Stimulated activated naive CD8-positive, alpha-beta T cell treated with anti-CD3 and anti-CD28 coated beads, Interleukin-15, amount 100 ng/mL, for 72 hours (primary cell): ENCODE data around the gene MYBBP1A.

ENCODE experiments used
- ATAC-seq: fragments of 150-1000 bp; cut with Tn5 transposase; 2 replicates; pipeline ENCODE4 v1.10.0; 2021; ENCODE audit warnings: mild to moderate bottlenecking, moderate library complexity
- DNase-seq, 2 donors: peaks; one replicate each; pipeline ENCODE4 v3.0.0; 2021 to 2022
- H3K27ac Mint-ChIP-seq, 2 donors: one replicate each; pipeline ENCODE4 v1.8.0; 2022; ENCODE audit warnings: mild to moderate bottlenecking in 2 of 2, mixed read lengths in 2 of 2, moderate library complexity in 2 of 2
- H3K27me3 Mint-ChIP-seq: one replicate; pipeline ENCODE4 v1.8.0; 2022; ENCODE audit warnings: mixed read lengths
- H3K4me1 Mint-ChIP-seq: one replicate; pipeline ENCODE4 v1.8.0; 2022; ENCODE audit warnings: mild to moderate bottlenecking, mixed read lengths
- H3K4me3 Mint-ChIP-seq, 2 donors: one replicate each; pipeline ENCODE4 v1.8.0; 2022; ENCODE audit warnings: mild to moderate bottlenecking in 2 of 2, mixed read lengths in 2 of 2, moderate library complexity in 1 of 2
- H3K9me3 Mint-ChIP-seq, 2 donors: one replicate each; pipeline ENCODE4 v1.8.0; 2022; ENCODE audit warnings: mixed read lengths in 2 of 2

The MYBBP1A gene

DNA sequence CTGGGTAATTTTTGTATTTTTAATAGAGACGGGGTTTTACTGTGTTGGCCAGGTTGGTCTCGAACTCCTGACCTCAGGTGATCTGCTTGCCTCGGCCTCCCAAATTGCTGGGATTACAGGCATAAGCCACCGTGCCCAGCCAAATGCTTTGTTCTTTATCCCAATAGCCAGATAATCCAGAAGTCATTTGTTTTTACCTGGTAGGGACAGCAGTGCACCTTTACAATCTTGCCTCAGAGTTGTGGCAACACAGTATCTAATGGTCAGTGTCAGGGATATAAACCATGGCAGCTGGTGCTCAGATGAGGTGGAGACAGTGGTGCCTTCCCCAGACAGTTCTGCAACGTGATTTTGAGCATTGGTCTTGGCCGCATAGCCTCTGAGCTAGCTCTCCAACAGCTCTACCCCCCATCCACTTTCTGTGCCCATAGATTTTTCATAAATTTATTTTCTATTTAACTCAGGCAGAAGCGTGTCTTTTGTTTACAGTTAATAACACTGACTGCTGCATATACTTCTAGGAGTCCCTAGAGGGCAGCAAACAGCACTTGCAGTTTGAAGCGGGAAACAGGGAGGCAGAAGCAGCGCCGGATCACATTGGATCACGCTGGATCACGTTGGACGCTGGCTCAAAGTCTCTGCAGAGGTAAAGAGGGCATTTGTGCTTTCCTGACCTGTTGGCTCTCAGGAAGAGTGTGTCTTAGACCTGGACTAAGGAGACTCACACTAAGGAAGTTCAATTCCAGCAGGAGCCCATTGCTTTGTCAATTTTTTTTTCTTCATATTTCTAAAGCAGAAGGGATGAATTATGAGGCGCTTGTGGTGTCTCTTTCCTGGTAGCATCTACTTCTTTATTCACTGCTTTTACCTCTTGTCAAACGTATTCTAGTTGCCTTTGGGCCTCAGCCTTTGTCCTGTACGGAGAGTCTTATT lies 10.3 kb upstream of the MYBBP1A start:
- ATAC-seq (peak; percentile 62), DNase-seq (peak; percentile 50 to 64)
- Mint-ChIP-seq H3K27me3 (peaks cover 14% of the 10 kb centered on the region), H3K4me3 (peak overlapping the region; percentile 51 to 53), H3K27ac (peak overlapping the region; percentile 69 to 73), H3K9me3 (no peaks in the 10 kb centered on the region), H3K4me1 (peaks cover 47% of the 10 kb centered on the region)

- DNase-seq (no peak), ATAC-seq (peak; percentile 16)
- H3K27me3 Mint-ChIP-seq, result peaks cover 8% of the 10 kb centered on the region
- H3K4me3 Mint-ChIP-seq, result peak overlapping the region; percentile 56 to 63
- no peaks in the 10 kb centered on the region for H3K9me3 Mint-ChIP-seq
- H3K4me1 Mint-ChIP-seq, result peaks cover 50% of the 10 kb centered on the region
- H3K27ac Mint-ChIP-seq, result peak overlapping the region; percentile 30 to 97
These were observed 7.1 kb upstream of the MYBBP1A start for GRCh38 chr17:4562015-4562969.

- no peak for DNase-seq
- ATAC-seq, result no peak
- Mint-ChIP-seq H3K27me3 (no peaks in the 10 kb centered on the region), H3K9me3 (no peaks in the 10 kb centered on the region), H3K27ac (no peak overlapping the region), H3K4me1 (peaks cover 48% of the 10 kb centered on the region), H3K4me3 (no peak overlapping the region)
These were observed 5.7 kb upstream of the MYBBP1A start for GRCh38 chr17:4560837-4561256.

DNA sequence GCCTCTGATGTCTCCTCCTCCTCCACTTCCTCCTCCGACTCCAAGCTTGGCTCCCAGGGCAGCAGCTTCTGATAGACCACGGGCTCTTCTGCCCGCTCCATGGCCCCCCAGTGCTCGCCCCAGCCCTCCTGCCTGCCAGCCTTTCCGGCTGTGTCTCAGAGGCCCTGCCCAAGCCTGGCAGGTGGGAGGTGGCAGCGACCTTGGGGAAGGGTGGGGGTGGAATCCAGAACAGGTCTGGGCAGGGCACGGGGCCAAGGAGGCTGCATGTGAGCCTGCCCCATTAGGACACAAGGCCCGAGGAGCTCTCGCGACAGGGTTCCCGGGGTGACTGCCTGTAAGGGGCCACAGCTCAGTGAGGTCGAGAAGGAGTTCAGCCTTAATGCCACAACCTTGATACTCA lies 5.2 kb upstream of the MYBBP1A start, which contains the start of gene GGT6:
GGT6 (minus strand) TSS at position 157 of the 400 bp plus-strand sequence; CDS start at position 101, 56 bp downstream.
- Mint-ChIP-seq H3K9me3 (no peaks in the 10 kb centered on the region), H3K27me3 (no peaks in the 10 kb centered on the region), H3K4me3 (no peak within 1 kb of the TSS), H3K4me1 (peaks cover 48% of the 10 kb centered on the region), H3K27ac (no peak within 1 kb of the TSS)
- ATAC-seq (no peak), DNase-seq (no peak)

- ATAC-seq (no peak), DNase-seq (no peak)
- H3K27ac Mint-ChIP-seq, result no peak overlapping the region
- no peaks in the 10 kb centered on the region for H3K27me3 Mint-ChIP-seq
- H3K9me3 Mint-ChIP-seq, result no peaks in the 10 kb centered on the region
- no peak overlapping the region for H3K4me3 Mint-ChIP-seq
- H3K4me1 Mint-ChIP-seq, result peaks cover 46% of the 10 kb centered on the region
These were observed 4.8 kb upstream of the MYBBP1A start for GRCh38 chr17:4559966-4560365.

DNA sequence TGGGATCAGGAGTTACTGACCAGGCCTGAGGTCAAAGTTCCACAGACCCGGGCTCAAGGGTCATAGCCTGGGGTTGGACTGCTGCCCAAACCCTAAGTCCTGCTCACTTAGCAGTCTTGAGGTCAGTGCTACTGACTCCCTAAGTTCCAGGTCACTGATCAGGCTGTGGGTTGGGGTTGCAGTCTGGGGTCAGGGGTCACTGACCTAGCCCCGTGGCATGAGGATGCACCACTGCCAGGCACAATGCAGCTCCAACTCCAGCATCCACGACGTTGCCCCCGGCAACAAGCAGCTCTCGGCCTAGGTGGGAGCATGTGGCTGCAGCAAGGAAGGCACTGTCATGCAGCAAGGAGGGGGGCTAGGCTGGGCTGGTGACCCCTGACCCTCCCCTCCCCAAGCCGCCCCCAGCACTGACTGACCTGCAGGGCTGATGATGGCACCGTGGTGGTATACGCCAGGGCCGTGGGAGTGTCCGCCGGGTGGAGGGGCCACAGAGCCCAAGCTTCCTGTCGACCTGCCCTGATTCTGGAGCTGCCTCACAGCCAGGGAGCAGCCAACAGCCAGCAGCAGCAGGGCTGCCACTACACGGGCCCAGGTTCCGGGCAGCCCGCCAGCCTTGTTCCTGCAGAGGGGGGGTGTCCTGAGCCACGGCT lies 4.1 kb upstream of the MYBBP1A start:
- no peak overlapping the region for H3K4me3 Mint-ChIP-seq
- H3K9me3 Mint-ChIP-seq, result no peaks in the 10 kb centered on the region
- DNase-seq, result no peak
- H3K27ac Mint-ChIP-seq, result no peak overlapping the region
- no peaks in the 10 kb centered on the region for H3K27me3 Mint-ChIP-seq
- ATAC-seq, result no peak
- peaks cover 53% of the 10 kb centered on the region for H3K4me1 Mint-ChIP-seq

GRCh38 chr17:4558347-4558971 lies 3.3 kb upstream of the MYBBP1A start:
- Mint-ChIP-seq H3K4me1 (peaks cover 55% of the 10 kb centered on the region), H3K9me3 (no peaks in the 10 kb centered on the region), H3K4me3 (no peak overlapping the region), H3K27me3 (no peaks in the 10 kb centered on the region), H3K27ac (peak overlapping the region in 1 of 2 donors; percentile 67)
- ATAC-seq (no peak), DNase-seq (no peak)

- DNase-seq (no peak), ATAC-seq (no peak)
- Mint-ChIP-seq H3K27ac (peak overlapping the region; percentile 67 to 86), H3K9me3 (no peaks in the 10 kb centered on the region), H3K4me3 (no peak overlapping the region), H3K4me1 (peaks cover 52% of the 10 kb centered on the region), H3K27me3 (no peaks in the 10 kb centered on the region)
These were observed 2.6 kb upstream of the MYBBP1A start for GRCh38 chr17:4557626-4558346.

- Mint-ChIP-seq H3K27ac (no peak overlapping the region), H3K4me3 (no peak overlapping the region), H3K4me1 (peaks cover 44% of the 10 kb centered on the region), H3K27me3 (no peaks in the 10 kb centered on the region), H3K9me3 (no peaks in the 10 kb centered on the region)
- ATAC-seq (no peak), DNase-seq (no peak)
These were observed 1.8 kb upstream of the MYBBP1A start for GRCh38 chr17:4556996-4557395.

GRCh38 chr17:4555873-4556759 lies 932 bp upstream of the MYBBP1A start:
- H3K27me3 Mint-ChIP-seq, result no peaks in the 10 kb centered on the region
- peak overlapping the region; percentile 97 to 99 for H3K27ac Mint-ChIP-seq
- H3K4me3 Mint-ChIP-seq, result peak overlapping the region; percentile 88 to 91
- H3K9me3 Mint-ChIP-seq, result no peaks in the 10 kb centered on the region
- no peak for DNase-seq
- no peak for ATAC-seq
- H3K4me1 Mint-ChIP-seq, result peaks cover 42% of the 10 kb centered on the region

- Mint-ChIP-seq H3K27ac (peak overlapping the region; percentile 97 to 99), H3K9me3 (no peaks in the 10 kb centered on the region), H3K27me3 (no peaks in the 10 kb centered on the region), H3K4me1 (peaks cover 47% of the 10 kb centered on the region), H3K4me3 (peak overlapping the region; percentile 88 to 91)
- ATAC-seq (peak; percentile 17), DNase-seq (no peak)
These were observed 665 bp downstream of the MYBBP1A start for GRCh38 chr17:4554441-4554996.

DNA sequence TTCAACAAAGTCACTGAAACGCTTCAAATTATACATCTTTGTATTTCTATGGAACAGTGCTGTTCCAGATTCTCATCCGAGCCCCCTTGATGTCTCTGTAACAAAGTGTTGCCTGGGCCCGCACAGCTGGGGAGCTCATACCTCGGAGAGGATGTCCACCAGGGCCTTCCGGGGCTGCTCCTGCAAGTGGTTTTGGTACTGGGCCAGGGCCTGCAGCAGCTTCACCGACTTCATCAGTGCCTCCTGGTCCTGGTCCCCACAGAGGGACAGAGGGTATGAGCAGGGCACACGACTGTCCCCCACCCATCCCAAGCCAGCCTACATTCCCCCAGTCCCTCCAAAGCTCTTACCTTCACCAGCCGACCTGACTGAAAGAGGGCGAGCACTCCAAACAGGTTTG lies 1.5 kb downstream of the MYBBP1A start:
- H3K27ac Mint-ChIP-seq, result peak overlapping the region; percentile 27 to 99

GRCh38 chr17:4551796-4552525 lies 3.2 kb downstream of the MYBBP1A start:
- H3K27ac Mint-ChIP-seq, result no peak overlapping the region
- H3K4me1 Mint-ChIP-seq, result peaks cover 40% of the 10 kb centered on the region
- no peaks in the 10 kb centered on the region for H3K9me3 Mint-ChIP-seq
- DNase-seq (no peak), ATAC-seq (no peak)
- no peaks in the 10 kb centered on the region for H3K27me3 Mint-ChIP-seq
- H3K4me3 Mint-ChIP-seq, result no peak overlapping the region

More for the DNA sequence above, 1.5 kb downstream of the MYBBP1A start:
- no peaks in the 10 kb centered on the region for H3K9me3 Mint-ChIP-seq
- ATAC-seq (no peak), DNase-seq (no peak)
- H3K4me1 Mint-ChIP-seq, result peaks cover 47% of the 10 kb centered on the region
- no peaks in the 10 kb centered on the region for H3K27me3 Mint-ChIP-seq
- peak overlapping the region; percentile 88 to 91 for H3K4me3 Mint-ChIP-seq
